Fibroblast of lung (primary cell): ENCODE results near the gene GPC6. TPM values are rescaled to one million over a fixed set of nuclear protein-coding genes. Genes with fewer than 3 reads are reported as not detected.
A peak's percentile ranks its signal among the peaks of the same experiment; 100 is the strongest.

Experiments
- DNase-seq, 2 donors: peaks; one replicate each; pipeline versions ENCODE4 v3.0.0 to v3.0.0-alpha.2; 2010; ENCODE audit warnings: low read depth in 2 of 2
- H2AFZ ChIP-seq: 2 replicates; pipeline ENCODE4 v1.5.1; 2012; ENCODE audit warnings: low read length, control low read depth, inconsistent platforms
- H3K27ac ChIP-seq: 2 replicates; pipeline ENCODE4 v1.5.1; 2011; ENCODE audit warnings: low read length, control low read depth; ENCODE audit not compliant: insufficient read depth
- H3K27me3 ChIP-seq: 2 replicates; pipeline ENCODE4 v1.5.1; 2011; ENCODE audit warnings: mild to moderate bottlenecking, low read length; ENCODE audit not compliant: control insufficient read depth, insufficient read depth
- H3K36me3 ChIP-seq: 2 replicates; pipeline ENCODE4 v1.5.1; 2011; ENCODE audit warnings: low read length; ENCODE audit not compliant: control insufficient read depth, insufficient read depth
- H3K4me1 ChIP-seq: 2 replicates; pipeline ENCODE4 v1.5.1; 2011; ENCODE audit warnings: low read length; ENCODE audit not compliant: control insufficient read depth, insufficient read depth; ENCODE audit errors: extremely low read depth
- H3K4me2 ChIP-seq: 2 replicates; pipeline ENCODE4 v1.5.1; 2011; ENCODE audit warnings: low read length, control low read depth; ENCODE audit not compliant: insufficient read depth; ENCODE audit errors: extremely low read depth
- H3K4me3 ChIP-seq, 4 experiments: fragments of 200-600 bp in 1 of 4; sonication (generic) in 1 of 4; replicated peaks in 1 of 4; 2 replicates each; pipeline ENCODE4 v1.5.1; 2011 to 2016; ENCODE audit warnings: low read length in 4 of 4, low read depth in 3 of 4, mild to moderate bottlenecking in 3 of 4, control low read depth in 2 of 4, inconsistent platforms in 1 of 4, mixed read lengths in 1 of 4; ENCODE audit not compliant: insufficient read depth in 1 of 4; ENCODE audit errors: control extremely low read depth in 1 of 4
- H3K79me2 ChIP-seq: 2 replicates; pipeline ENCODE4 v1.5.1; 2012; ENCODE audit warnings: mild to moderate bottlenecking, low read length, inconsistent platforms; ENCODE audit not compliant: control insufficient read depth, insufficient read depth
- H3K9ac ChIP-seq: 2 replicates; pipeline ENCODE4 v1.5.1; 2011; ENCODE audit warnings: mild to moderate bottlenecking, low read length, control low read depth; ENCODE audit not compliant: insufficient read depth
- H3K9me3 ChIP-seq: 2 replicates; pipeline ENCODE4 v1.5.1; 2012; ENCODE audit warnings: low read depth, low read length; ENCODE audit not compliant: control insufficient read depth, insufficient read depth
- H4K20me1 ChIP-seq: 2 replicates; pipeline ENCODE4 v1.5.1; 2011; ENCODE audit warnings: low read length; ENCODE audit not compliant: control insufficient read depth, insufficient read depth; ENCODE audit errors: extremely low read depth
- CTCF ChIP-seq, 2 donors: IDR thresholded peaks in 1 of 2; conservative IDR thresholded peaks in 1 of 2; 1 replicate in 1 of 2; 2 replicates in 1 of 2; pipeline ENCODE4 v1.5.1; 2011 to 2012; ENCODE audit warnings: low read length in 2 of 2, control low read depth in 1 of 2, inconsistent platforms in 1 of 2, low read depth in 1 of 2, mild to moderate bottlenecking in 1 of 2
- EZH2 ChIP-seq: IDR thresholded peaks from 2 replicates; pipeline ENCODE4 v1.5.1; 2012; ENCODE audit warnings: low read length, control low read depth, mild to moderate bottlenecking; ENCODE audit errors: missing control alignments
- polyA plus RNA-seq, 2 donors: library from polyadenylated mRNA; depleted of rRNA in 1 of 2; stranded (reverse) in 1 of 2; unstranded in 1 of 2; fragments of >200 nt; gene quantifications; 2 replicates each; pipeline ENCODE4 v1.2.1, GENCODE V29; 2011 to 2012; ENCODE audit warnings: missing spikeins in 1 of 2
- total RNA-seq: library from RNA; depleted of rRNA; stranded (reverse); fragments of >200 nt; gene quantifications from 2 replicates; pipeline ENCODE4 v1.2.1, GENCODE V29; 2014

GPC6 gene
- total and polyA plus RNA-seq, 2 donors (not counting 1 experiment from before 2014, with no cell fraction given): 11.2 to 33.7 TPM

GRCh38 chr13:93289842-93290241 lies 63.2 kb downstream of the GPC6 start:
- Histone ChIP-seq H3K36me3 (no peaks in the 10 kb centered on the region), H3K9me3 (no peaks in the 10 kb centered on the region), H3K4me3 (no peak overlapping the region), H3K9ac (no peak overlapping the region), H3K27ac (no peak overlapping the region), H3K79me2 (no peaks in the 10 kb centered on the region), H4K20me1 (no peaks in the 10 kb centered on the region), H3K27me3 (no peaks in the 10 kb centered on the region), H3K4me2 (no peak overlapping the region), H2AFZ (no peak overlapping the region), H3K4me1 (no peaks in the 10 kb centered on the region)
- TF ChIP-seq EZH2: no peak
- no peak for TF ChIP-seq CTCF (conservative IDR thresholded peaks at IDR 0.05 in 1 of 2, IDR thresholded peaks at IDR 0.05 in 1 of 2; ENCODE audit: low read depth in 1 of 2, low read length in 2 of 2)
- no peak for DNase-seq

GRCh38 chr13:93290503-93290902 lies 63.9 kb downstream of the GPC6 start:
- Histone ChIP-seq H4K20me1 (no peaks in the 10 kb centered on the region), H2AFZ (no peak overlapping the region), H3K4me1 (no peaks in the 10 kb centered on the region), H3K9me3 (no peaks in the 10 kb centered on the region), H3K4me3 (no peak overlapping the region), H3K27me3 (no peaks in the 10 kb centered on the region), H3K4me2 (no peak overlapping the region), H3K79me2 (no peaks in the 10 kb centered on the region), H3K36me3 (no peaks in the 10 kb centered on the region), H3K27ac (no peak overlapping the region), H3K9ac (no peak overlapping the region)
- no peak for TF ChIP-seq CTCF (conservative IDR thresholded peaks at IDR 0.05 in 1 of 2, IDR thresholded peaks at IDR 0.05 in 1 of 2; ENCODE audit: low read depth in 1 of 2, low read length in 2 of 2)
- no peak for TF ChIP-seq EZH2
- peak; percentile 50 to 65 for DNase-seq

- no peaks in the 10 kb centered on the region for H3K79me2 ChIP-seq
- no peak overlapping the region for H3K27ac ChIP-seq
- H3K9ac ChIP-seq: no peak overlapping the region
- H3K4me1 ChIP-seq: no peaks in the 10 kb centered on the region
- TF ChIP-seq EZH2: no peak
- TF ChIP-seq CTCF (conservative IDR thresholded peaks at IDR 0.05 in 1 of 2, IDR thresholded peaks at IDR 0.05 in 1 of 2; ENCODE audit: low read depth in 1 of 2, low read length in 2 of 2): no peak
- H3K4me2 ChIP-seq: no peak overlapping the region
- no peak overlapping the region for H2AFZ ChIP-seq
- peak in 1 of 2 donors; percentile 17 for DNase-seq
- H3K36me3 ChIP-seq: no peaks in the 10 kb centered on the region
- no peaks in the 10 kb centered on the region for H3K27me3 ChIP-seq
- H3K4me3 ChIP-seq: no peak overlapping the region
- no peaks in the 10 kb centered on the region for H3K9me3 ChIP-seq
- H4K20me1 ChIP-seq: no peaks in the 10 kb centered on the region
These were observed 65.8 kb downstream of the GPC6 start for GRCh38 chr13:93292366-93292765.
